ENCODE results near the gene METTL9.
"Not testable (repeated sequence)": the region's sequence is repeated elsewhere in the genome, so short reads cannot be mapped to it uniquely, and the experiment has no call there.

The METTL9 gene

GRCh38 chr16:21603928-21604327 lies 4.6 kb downstream of the METTL9 start:
- Histone ChIP-seq H3K4me3 (peak overlapping the region in 8 of 10 experiments; percentile 91 to 98 (median 94); a peak in 14 of 20 replicates), H3K36me3 (peaks cover 15 to 84% (median 63%) of the 10 kb centered on the region in 11 experiments; a peak in 20 of 22 replicates), H3K4me2 (peak overlapping the region in 10 of 11 experiments; percentile 52 to 99 (median 93); a peak in 19 of 22 replicates), H3K27ac (peak overlapping the region; percentile 15 to 100 (median 99); a peak in 19 of 22 replicates), H3K9me3 (replicated peaks in 1 of 11) (peaks cover 0 to 7% (median 0%) of the 10 kb centered on the region in 11 experiments; a peak in 1 of 22 replicates), H3K4me1 (peaks cover 59 to 79% (median 65%) of the 10 kb centered on the region in 10 experiments), H3K9ac (peak overlapping the region in 9 of 11 experiments; percentile 98 to 100 (median 99); a peak in 17 of 22 replicates), H4K20me1 (peaks cover 16 to 83% (median 67%) of the 10 kb centered on the region in 11 experiments; a peak in 18 of 22 replicates), H3K27me3 (no peaks in the 10 kb centered on the region)
- no peak for TF ChIP-seq Cebpa-rat (IDR thresholded peaks at IDR 0.05)

GRCh38 chr16:21605848-21606247 lies 6.5 kb downstream of the METTL9 start:
- not testable (repeated sequence) for H3K9me3 ChIP-seq (replicated peaks in 1 of 11); H3K27me3 ChIP-seq
- peaks cover 78 to 98% (median 84%) of the 10 kb centered on the region in 10 experiments for H3K4me1 ChIP-seq
- peak overlapping the region in 8 of 11 experiments; percentile 98 to 100 (median 99); a peak in 15 of 22 replicates for H3K9ac ChIP-seq
- peak overlapping the region in 10 of 11 experiments; percentile 51 to 100 (median 99); a peak in 19 of 22 replicates for H3K27ac ChIP-seq
- H4K20me1 ChIP-seq: peaks cover 23 to 95% (median 85%) of the 10 kb centered on the region in 11 experiments; a peak in 18 of 22 replicates
- H3K4me3 ChIP-seq: peak overlapping the region in 6 of 10 experiments; percentile 91 to 97 (median 94); a peak in 12 of 20 replicates
- peaks cover 15 to 97% (median 73%) of the 10 kb centered on the region in 11 experiments; a peak in 20 of 22 replicates for H3K36me3 ChIP-seq
- H3K4me2 ChIP-seq: peak overlapping the region in 10 of 11 experiments; percentile 79 to 99 (median 93); a peak in 19 of 22 replicates

- TF ChIP-seq Cebpa-rat (IDR thresholded peaks at IDR 0.05): peak; percentile 78 to 100 (median 99); a peak in 21 of 22 replicates
- H3K9ac ChIP-seq: peak overlapping the region; percentile 73 to 99 (median 81)
- peaks cover 14 to 97% (median 73%) of the 10 kb centered on the region in 11 experiments for H3K36me3 ChIP-seq
- H3K4me3 ChIP-seq: peak overlapping the region in 8 of 10 experiments; percentile 7 to 96 (median 50); a peak in 13 of 20 replicates
- H3K4me1 ChIP-seq: peaks cover 68 to 100% (median 100%) of the 10 kb centered on the region in 10 experiments
- H3K27ac ChIP-seq: peak overlapping the region; percentile 64 to 100 (median 99)
- H3K9me3 ChIP-seq (replicated peaks in 1 of 11): peaks cover 0 to 14% (median 0%) of the 10 kb centered on the region in 11 experiments; a peak in 4 of 22 replicates
- H4K20me1 ChIP-seq: peaks cover 15 to 100% (median 87%) of the 10 kb centered on the region in 11 experiments; a peak in 19 of 22 replicates
- no peaks in the 10 kb centered on the region for H3K27me3 ChIP-seq
- H3K4me2 ChIP-seq: peak overlapping the region; percentile 59 to 99 (median 91)
These were observed 9.4 kb downstream of the METTL9 start for GRCh38 chr16:21608639-21609328.

- peak overlapping the region; percentile 59 to 99 (median 91) for H3K4me2 ChIP-seq
- H3K9me3 ChIP-seq (replicated peaks in 1 of 11): peaks cover 0 to 14% (median 0%) of the 10 kb centered on the region in 11 experiments; a peak in 4 of 22 replicates
- peak overlapping the region; percentile 73 to 99 (median 81); a peak in 20 of 22 replicates for H3K9ac ChIP-seq
- TF ChIP-seq Cebpa-rat (IDR thresholded peaks at IDR 0.05): no peak
- peaks cover 27 to 97% (median 75%) of the 10 kb centered on the region in 11 experiments for H3K36me3 ChIP-seq
- no peaks in the 10 kb centered on the region for H3K27me3 ChIP-seq
- H3K4me3 ChIP-seq: peak overlapping the region in 7 of 10 experiments; percentile 30 to 96 (median 52); a peak in 9 of 20 replicates
- peaks cover 60 to 100% (median 100%) of the 10 kb centered on the region in 10 experiments for H3K4me1 ChIP-seq
- peak overlapping the region; percentile 64 to 100 (median 99) for H3K27ac ChIP-seq
- H4K20me1 ChIP-seq: peaks cover 12 to 100% (median 87%) of the 10 kb centered on the region in 11 experiments; a peak in 21 of 22 replicates
These were observed 10.7 kb downstream of the METTL9 start for GRCh38 chr16:21610006-21610544.

- H3K36me3 ChIP-seq: peaks cover 34 to 97% (median 75%) of the 10 kb centered on the region in 11 experiments
- H3K4me3 ChIP-seq: peak overlapping the region in 5 of 10 experiments; percentile 27 to 96 (median 91); a peak in 7 of 20 replicates
- no peaks in the 10 kb centered on the region for H3K27me3 ChIP-seq
- H3K9ac ChIP-seq: peak overlapping the region in 10 of 11 experiments; percentile 77 to 99 (median 81); a peak in 16 of 22 replicates
- H3K4me2 ChIP-seq: peak overlapping the region; percentile 30 to 99 (median 91); a peak in 19 of 22 replicates
- H3K27ac ChIP-seq: peak overlapping the region; percentile 78 to 100 (median 99); a peak in 21 of 22 replicates
- peaks cover 67 to 100% (median 100%) of the 10 kb centered on the region in 10 experiments for H3K4me1 ChIP-seq
- H4K20me1 ChIP-seq: peaks cover 15 to 100% (median 87%) of the 10 kb centered on the region in 11 experiments; a peak in 21 of 22 replicates
- no peak for TF ChIP-seq Cebpa-rat (IDR thresholded peaks at IDR 0.05)
- H3K9me3 ChIP-seq (replicated peaks in 1 of 11): peaks cover 0 to 14% (median 0%) of the 10 kb centered on the region in 11 experiments; a peak in 4 of 22 replicates
These were observed 11.4 kb downstream of the METTL9 start for GRCh38 chr16:21610766-21611165.

DNA sequence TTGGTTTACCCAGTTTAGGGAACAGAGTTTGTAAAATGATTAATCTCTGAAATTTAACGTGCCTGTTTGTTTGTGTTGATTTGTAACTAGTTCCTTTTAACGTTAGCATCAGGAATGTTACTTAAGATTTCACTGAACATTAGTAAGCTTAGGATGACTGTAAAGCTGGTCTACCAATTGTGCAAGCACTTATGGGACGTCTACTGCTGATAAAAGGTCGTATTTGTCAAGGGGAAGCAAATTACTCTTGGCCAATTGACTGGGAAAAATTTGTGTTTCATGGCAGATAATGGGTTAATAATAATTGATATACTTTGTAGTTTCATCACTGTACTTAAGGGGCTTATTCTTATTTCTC lies 11.8 kb downstream of the METTL9 start:
- peak overlapping the region; percentile 78 to 100 (median 99) for H3K27ac ChIP-seq
- peak overlapping the region; percentile 23 to 99 (median 91); a peak in 19 of 22 replicates for H3K4me2 ChIP-seq
- H3K9me3 ChIP-seq (replicated peaks in 1 of 11): peaks cover 0 to 10% (median 0%) of the 10 kb centered on the region in 11 experiments; a peak in 4 of 22 replicates
- H3K36me3 ChIP-seq: peaks cover 38 to 97% (median 78%) of the 10 kb centered on the region in 11 experiments
- peaks cover 19 to 100% (median 87%) of the 10 kb centered on the region in 11 experiments; a peak in 21 of 22 replicates for H4K20me1 ChIP-seq
- TF ChIP-seq Cebpa-rat (IDR thresholded peaks at IDR 0.05): no peak
- no peaks in the 10 kb centered on the region for H3K27me3 ChIP-seq
- peak overlapping the region in 10 of 11 experiments; percentile 27 to 99 (median 80); a peak in 16 of 22 replicates for H3K9ac ChIP-seq
- H3K4me3 ChIP-seq: peak overlapping the region in 5 of 10 experiments; percentile 27 to 96 (median 91); a peak in 7 of 20 replicates
- H3K4me1 ChIP-seq: peaks cover 71 to 100% (median 100%) of the 10 kb centered on the region in 10 experiments

- H3K4me3 ChIP-seq: peak overlapping the region in 5 of 10 experiments; percentile 27 to 96 (median 91); a peak in 8 of 20 replicates
- no peaks in the 10 kb centered on the region for H3K27me3 ChIP-seq
- peaks cover 0 to 7% (median 0%) of the 10 kb centered on the region in 11 experiments; a peak in 4 of 22 replicates for H3K9me3 ChIP-seq (replicated peaks in 1 of 11)
- TF ChIP-seq Cebpa-rat (IDR thresholded peaks at IDR 0.05): no peak
- H3K9ac ChIP-seq: peak overlapping the region; percentile 27 to 99 (median 80); a peak in 18 of 22 replicates
- H3K27ac ChIP-seq: peak overlapping the region; percentile 78 to 100 (median 99)
- peak overlapping the region; percentile 23 to 99 (median 91) for H3K4me2 ChIP-seq
- peaks cover 25 to 100% (median 89%) of the 10 kb centered on the region in 11 experiments; a peak in 21 of 22 replicates for H4K20me1 ChIP-seq
- peaks cover 44 to 98% (median 80%) of the 10 kb centered on the region in 11 experiments for H3K36me3 ChIP-seq
- peaks cover 74 to 100% (median 100%) of the 10 kb centered on the region in 10 experiments for H3K4me1 ChIP-seq
These were observed 12.4 kb downstream of the METTL9 start for GRCh38 chr16:21611556-21612384.
